Endothelial cell of umbilical vein (primary cell): ENCODE measurements around the gene CRTAP. TPM values are rescaled to one million over a fixed set of nuclear protein-coding genes. Genes with fewer than 3 reads are reported as not detected.

Experiments
- BruUV-seq: library from RNA; stranded (reverse); fragments of 400-500 nt; replicated peaks from 2 replicates; lab custom pipeline; 2021; lab: Mats Ljungman, UMichigan
- CTCF ChIA-PET: fragments of 300-600, 350-600 bp; sonication (Branson Sonifier 250); formaldehyde crosslinking; loops from one replicate; lab custom pipeline; 2021; ENCODE audit warnings: antibody characterized with exemption, inconsistent platforms; lab: Charles Lee
- POLR2A ChIA-PET: fragments of 300-600, 350-600 bp; sonication (Branson Sonifier 250); formaldehyde crosslinking; loops from one replicate; lab custom pipeline; 2021; ENCODE audit warnings: antibody characterized with exemption, inconsistent platforms; lab: Charles Lee
- DNase-seq: peaks from one replicate; pipeline ENCODE4 v3.0.0-alpha.2; 2011; ENCODE audit warnings: low read depth, low spot score
- FAIRE-seq: peaks from 2 replicates; lab custom pipeline; 2011; peaks lifted over from hg19 to GRCh38; lab: Jason Lieb, UNC
- H2AFZ ChIP-seq: 2 replicates; pipeline ENCODE4 v1.6.0; 2012; ENCODE audit warnings: low read depth, low read length, control low read depth, inconsistent platforms
- H3K27ac ChIP-seq: 2 replicates; pipeline ENCODE4 v1.5.1; 2011; ENCODE audit warnings: low read depth, mild to moderate bottlenecking, control low read depth, low read length, moderate library complexity; ENCODE audit not compliant: insufficient read depth
- H3K27me3 ChIP-seq, 2 experiments: 2 replicates each; pipeline versions ENCODE4 v1.6.0 to v1.6.1; 2011; ENCODE audit warnings: low read length in 2 of 2, mixed read lengths in 1 of 2; ENCODE audit not compliant: control insufficient read depth in 2 of 2, insufficient read depth in 2 of 2
- H3K36me3 ChIP-seq, 2 experiments: 2 replicates in 1 of 2; 3 replicates in 1 of 2; pipeline ENCODE4 v1.5.1; 2011; ENCODE audit warnings: low read length in 2 of 2, mild to moderate bottlenecking in 1 of 2, moderate library complexity in 1 of 2; ENCODE audit not compliant: control insufficient read depth in 2 of 2, insufficient read depth in 2 of 2; ENCODE audit errors: extremely low read depth in 1 of 2
- H3K4me1 ChIP-seq: 3 replicates; pipeline ENCODE4 v1.5.1; 2011; ENCODE audit warnings: mild to moderate bottlenecking, low read length; ENCODE audit not compliant: control insufficient read depth, insufficient read depth; ENCODE audit errors: extremely low read depth
- H3K4me2 ChIP-seq: 2 replicates; pipeline ENCODE4 v1.6.1; 2011; ENCODE audit warnings: low read length, control low read depth, mixed read lengths; ENCODE audit not compliant: insufficient read depth
- H3K4me3 ChIP-seq, 3 experiments: fragments of 200-600 bp in 1 of 3; sonication (generic), shearing (Covaris generic) in 1 of 3; replicated peaks in 1 of 3; 2 replicates each; pipeline ENCODE4 v1.5.1; 2011 to 2016; ENCODE audit warnings: control low read depth in 3 of 3, low read length in 3 of 3, mild to moderate bottlenecking in 2 of 3, inconsistent platforms in 1 of 3, low read depth in 1 of 3, moderate library complexity in 1 of 3; ENCODE audit not compliant: insufficient read depth in 1 of 3
- H3K79me2 ChIP-seq: 2 replicates; pipeline ENCODE4 v1.6.0; 2012; ENCODE audit warnings: low read length, inconsistent platforms; ENCODE audit not compliant: control insufficient read depth, insufficient read depth
- H3K9ac ChIP-seq: replicated peaks from 2 replicates; pipeline ENCODE3; 2011; ENCODE audit warnings: low read length, control low read depth; ENCODE audit not compliant: insufficient read depth; ENCODE audit errors: extremely low read depth
- H3K9me1 ChIP-seq: replicated peaks from 3 replicates; pipeline ENCODE4 v1.6.0; 2011; ENCODE audit warnings: mild to moderate bottlenecking, low read length; ENCODE audit not compliant: control insufficient read depth, insufficient read depth; ENCODE audit errors: extremely low read depth
- H3K9me3 ChIP-seq: replicated peaks from 2 replicates; pipeline ENCODE4 v1.5.1; 2012; ENCODE audit warnings: low read length, inconsistent platforms; ENCODE audit not compliant: control insufficient read depth, insufficient read depth
- H4K20me1 ChIP-seq: replicated peaks from 2 replicates; pipeline ENCODE3; 2011; ENCODE audit warnings: mild to moderate bottlenecking, low read length; ENCODE audit not compliant: control insufficient read depth, insufficient read depth; ENCODE audit errors: extremely low read depth
- CTCF ChIP-seq, 2 donors: IDR thresholded peaks; 1 replicate in 1 of 2; 2 replicates in 1 of 2; pipeline ENCODE4 v1.5.1; 2011; ENCODE audit warnings: low read length in 2 of 2, mild to moderate bottlenecking in 2 of 2, moderate library complexity in 2 of 2, control low read depth in 1 of 2, inconsistent platforms in 1 of 2, low read depth in 1 of 2; ENCODE audit not compliant: insufficient read depth in 1 of 2; ENCODE audit errors: extremely low read depth in 1 of 2
- EZH2 ChIP-seq: IDR thresholded peaks from 2 replicates; pipeline ENCODE4 v1.6.1; 2012; ENCODE audit warnings: borderline replicate concordance, low read depth, mild to moderate bottlenecking, moderate library complexity, low read length, inconsistent platforms; ENCODE audit not compliant: severe bottlenecking
- FOS ChIP-seq: IDR thresholded peaks from 2 replicates; pipeline ENCODE4 v1.6.1; 2011; ENCODE audit warnings: mild to moderate bottlenecking, low read length, moderate library complexity, borderline replicate concordance; ENCODE audit not compliant: insufficient read depth
- GATA2 ChIP-seq: IDR thresholded peaks from 2 replicates; pipeline ENCODE4 v1.7.0; 2011; ENCODE audit warnings: low read depth, mild to moderate bottlenecking, moderate library complexity, mixed read lengths, low read length; ENCODE audit not compliant: insufficient read length, insufficient read depth
- JUN ChIP-seq: IDR thresholded peaks from 2 replicates; pipeline ENCODE4 v1.6.1; 2011; ENCODE audit warnings: borderline replicate concordance, low read depth; ENCODE audit not compliant: insufficient read length, insufficient read depth
- MAX ChIP-seq: IDR thresholded peaks from 2 replicates; pipeline ENCODE4 v1.6.1; 2011; ENCODE audit not compliant: insufficient read depth, insufficient read length
- MYC ChIP-seq: IDR thresholded peaks from one replicate; pipeline ENCODE4 v1.6.1; 2011; ENCODE audit warnings: mild to moderate bottlenecking, low read depth, low read length
- POLR2A ChIP-seq: IDR thresholded peaks from 2 replicates; pipeline ENCODE4 v1.6.1; 2012; ENCODE audit warnings: low read depth, mild to moderate bottlenecking, control low read depth, low read length
- POLR2AphosphoS5 ChIP-seq: IDR thresholded peaks from 2 replicates; pipeline ENCODE4 v1.6.1; 2012; ENCODE audit warnings: low read depth, mild to moderate bottlenecking, control low read depth, low read length, moderate library complexity; ENCODE audit not compliant: insufficient read depth
- dilution Hi-C: fragments of 300-500 bp; cut with MboI; formaldehyde crosslinking; loops from one replicate; pipeline ENCODE4 v1.15.0; 2019; ENCODE audit warnings: low sequenced_read_pairs; ENCODE audit not compliant: extremely low pct_ligation_motif_present
- intact Hi-C: fragments of 100-400 bp; cut with micrococcal nuclease; formaldehyde crosslinking; loops from one replicate; pipeline ENCODE4 v1.10.0; 2022
- polyA plus RNA-seq, 4 experiments: library from polyadenylated mRNA; depleted of rRNA in 3 of 4; stranded (reverse) in 3 of 4; unstranded in 1 of 4; fragments of >200 nt; gene quantifications; 2 replicates each; pipeline versions ENCODE4 v1.2.1 to v1.2.3, GENCODE V29; 2011 to 2012; ENCODE audit warnings: missing spikeins in 1 of 4
- total RNA-seq: library from RNA; stranded (reverse); gene quantifications from 2 replicates; pipeline ENCODE4 v1.2.3, GENCODE V29; 2021

Gene CRTAP
- total and polyA plus RNA-seq, 2 donors (not counting 3 experiments of a cell fraction or from before 2014, with no cell fraction given) = 204 to 213 TPM

- Histone ChIP-seq H4K20me1 (no peaks in the 10 kb centered on the region), H3K9me3 (no peaks in the 10 kb centered on the region), H3K4me3 (no peak overlapping the region), H3K27me3 (no peaks in the 10 kb centered on the region), H2AFZ (no peak overlapping the region), H3K9me1 (no peaks in the 10 kb centered on the region), H3K27ac (no peak overlapping the region), H3K36me3 (peaks cover 0 to 1% of the 10 kb centered on the region in 2 experiments), H3K9ac (no peak overlapping the region), H3K79me2 (no peaks in the 10 kb centered on the region), H3K4me1 (no peaks in the 10 kb centered on the region), H3K4me2 (no peak overlapping the region)
- TF ChIP-seq POLR2AphosphoS5 (no peak), MYC (no peak), MAX (no peak), CTCF (IDR thresholded peaks at IDR 0.05; ENCODE audit: extremely low read depth in 1 of 2, insufficient read depth in 1 of 2, low read depth in 1 of 2, low read length in 2 of 2) (no peak), GATA2 (no peak), JUN (no peak), POLR2A (no peak), FOS (no peak), EZH2 (no peak)
- dilution Hi-C loops (no loop called here), intact Hi-C loops (no loop called here)
- no peak for FAIRE-seq
- POLR2A ChIA-PET = no interaction called here
- BruUV-seq = no TSS peak
- CTCF ChIA-PET = interaction anchor here (2.6 kb wide), 1 partner anchor 199 kb away, joined by 14 read pairs; no protein-coding TSS in a partner anchor
- no peak for DNase-seq
Observed at GRCh38 chr3:33173103-33173502, 59.3 kb downstream of the CRTAP start.
